Caco-2 (cell line): ENCODE results near the gene ZNF625. TPM values are rescaled to one million over a fixed set of nuclear protein-coding genes. Genes with fewer than 3 reads are reported as not detected.
"Not testable (repeated sequence)": the region's sequence is repeated elsewhere in the genome, so short reads cannot be mapped to it uniquely, and the experiment has no call there.

Source experiments
- BruUV-seq: library from RNA; stranded (reverse); fragments of 400-500 nt; replicated peaks from 2 replicates; lab custom pipeline; 2021; lab: Mats Ljungman, UMichigan
- CTCF ChIA-PET: fragments of 300-600 bp; sonication (Branson Sonifier 250); formaldehyde crosslinking; loops from one replicate; lab custom pipeline; 2022; ENCODE audit warnings: antibody characterized with exemption; lab: Charles Lee
- POLR2A ChIA-PET: fragments of 300-600 bp; sonication (Branson Sonifier 250); formaldehyde crosslinking; loops from one replicate; lab custom pipeline; 2022; ENCODE audit warnings: antibody characterized with exemption; lab: Charles Lee
- DNase-seq, 2 experiments: peaks; one replicate each; pipeline versions ENCODE4 v3.0.0 to v3.0.0-alpha.2; 2020 to 2022
- H3K27me3 ChIP-seq: replicated peaks from 2 replicates; pipeline ENCODE4 v1.6.0; 2011; ENCODE audit warnings: low read length; ENCODE audit not compliant: control insufficient read depth, insufficient read depth
- H3K36me3 ChIP-seq: 2 replicates; pipeline ENCODE4 v1.5.1; 2011; ENCODE audit warnings: low read length; ENCODE audit not compliant: control insufficient read depth, insufficient read depth
- H3K4me1 ChIP-seq: fragments of 250-450 bp; sonication (Bioruptor Pico); 2 replicates; pipeline ENCODE4 v1.5.1; 2020; ENCODE audit warnings: mild to moderate bottlenecking
- H3K4me3 ChIP-seq: 2 replicates; pipeline ENCODE4 v1.5.1; 2011; ENCODE audit warnings: low read depth, mild to moderate bottlenecking, control low read depth, low read length
- H3K9me3 ChIP-seq: fragments of 250-450 bp; sonication (Bioruptor Pico); 2 replicates; pipeline ENCODE4 v1.5.1; 2020; ENCODE audit warnings: mild to moderate bottlenecking, moderate library complexity
- H3K27ac Mint-ChIP-seq: one replicate; pipeline ENCODE4 v1.8.0; 2022; ENCODE audit warnings: mixed read lengths; ENCODE audit not compliant: unreplicated experiment
- H3K27me3 Mint-ChIP-seq: one replicate; pipeline ENCODE4 v1.8.0; 2022; ENCODE audit warnings: mixed read lengths; ENCODE audit not compliant: insufficient read depth, unreplicated experiment
- H3K36me3 Mint-ChIP-seq: one replicate; pipeline ENCODE4 v1.8.0; 2022; ENCODE audit warnings: mild to moderate bottlenecking, mixed read lengths; ENCODE audit not compliant: insufficient read depth, unreplicated experiment
- H3K4me1 Mint-ChIP-seq: one replicate; pipeline ENCODE4 v1.8.0; 2022; ENCODE audit warnings: low read depth, mixed read lengths; ENCODE audit not compliant: unreplicated experiment
- H3K4me3 Mint-ChIP-seq: one replicate; pipeline ENCODE4 v1.8.0; 2022; ENCODE audit warnings: mild to moderate bottlenecking, moderate library complexity, mixed read lengths; ENCODE audit not compliant: unreplicated experiment
- H3K9me3 Mint-ChIP-seq: one replicate; pipeline ENCODE4 v1.8.0; 2022; ENCODE audit warnings: mixed read lengths; ENCODE audit not compliant: unreplicated experiment
- CTCF ChIP-seq, 2 experiments: fragments of 200-600 bp in 1 of 2; IDR thresholded peaks; 1 replicate in 1 of 2; 2 replicates in 1 of 2; pipeline versions ENCODE4 v1.5.1 to v1.8.0; 2011 to 2022; ENCODE audit warnings: antibody characterized with exemption in 1 of 2, control low read depth in 1 of 2, inconsistent platforms in 1 of 2, low read depth in 1 of 2, low read length in 1 of 2, mild to moderate bottlenecking in 1 of 2, moderate library complexity in 1 of 2; ENCODE audit not compliant: insufficient read depth in 1 of 2, severe bottlenecking in 1 of 2, unreplicated experiment in 1 of 2
- intact Hi-C: fragments of 100-400 bp; cut with micrococcal nuclease; formaldehyde crosslinking; loops from one replicate; pipeline ENCODE4 v1.10.0; 2022; ENCODE audit not compliant: unreplicated experiment
- total RNA-seq: library from RNA; stranded (reverse); gene quantifications from 2 replicates; pipeline ENCODE4 v1.2.3, GENCODE V29; 2022

The ZNF625 gene
- total RNA-seq, 1 experiment from 2014 or later, result not detected

DNA sequence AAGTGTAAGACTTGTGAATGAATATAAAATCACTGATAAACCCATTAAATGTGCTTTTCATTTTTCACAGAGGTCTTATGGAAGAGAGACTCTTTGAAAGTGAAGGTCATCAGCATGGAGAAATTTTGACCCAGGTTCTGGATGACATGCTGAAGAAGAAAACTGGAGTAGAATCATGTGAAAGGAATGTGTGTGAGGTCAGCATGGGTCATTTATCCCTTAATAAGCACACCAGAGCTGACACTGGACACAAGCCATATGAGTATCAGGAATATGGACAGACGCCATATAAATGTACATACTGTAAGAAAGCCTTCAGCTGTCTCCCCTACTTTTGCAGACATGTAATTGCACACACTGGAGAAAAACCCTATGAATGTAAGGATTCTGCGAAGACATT, 45.4 kb downstream of the ZNF625 start:
- Mint-ChIP-seq H3K4me3 (no peak overlapping the region), H3K27me3 (no peaks in the 10 kb centered on the region), H3K36me3 (no peaks in the 10 kb centered on the region), H3K4me1 (no peaks in the 10 kb centered on the region), H3K9me3 (no peaks in the 10 kb centered on the region), H3K27ac (no peak overlapping the region)
- Histone ChIP-seq H3K4me1 (peaks cover 5% of the 10 kb centered on the region; the same call in 1 of the 2 replicates), H3K4me3 (no peak overlapping the region), H3K9me3 (0 out of 2 replicates have a peak, but pooled peaks cover 9% of the 10 kb centered on the region), H3K36me3 (no peaks in the 10 kb centered on the region), H3K27me3 (no peaks in the 10 kb centered on the region)
- no peak for DNase-seq
- no peak for TF ChIP-seq CTCF (IDR thresholded peaks at IDR 0.05; ENCODE audit: insufficient read depth in 1 of 2, low read depth in 1 of 2, low read length in 1 of 2, severe bottlenecking in 1 of 2, unreplicated experiment in 1 of 2)
- CTCF ChIA-PET, result no interaction called here
- POLR2A ChIA-PET, result no interaction called here
- intact Hi-C loops, result no loop called here
- BruUV-seq, result no TSS peak

DNA sequence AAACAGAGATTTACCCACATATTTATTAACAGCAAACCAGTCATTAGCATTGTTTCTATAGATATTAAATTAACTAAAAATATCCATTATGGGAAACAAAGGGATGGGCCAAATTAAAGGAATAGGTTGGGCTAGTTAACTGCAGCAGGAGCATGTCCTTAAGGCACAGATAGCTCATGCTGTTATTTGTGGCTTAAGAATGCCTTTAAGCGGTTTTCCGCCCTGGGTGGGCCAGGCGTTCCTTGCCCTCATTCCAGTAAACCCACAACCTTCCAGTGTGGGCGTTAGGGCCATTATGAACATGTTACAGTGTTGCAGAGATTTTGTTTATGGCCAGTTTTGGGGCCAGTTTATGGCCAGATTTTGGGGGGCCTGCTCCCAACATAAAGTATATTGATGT, 52.6 kb downstream of the ZNF625 start:
- H3K27ac Mint-ChIP-seq, H3K36me3 Mint-ChIP-seq, CTCF ChIA-PET, H3K4me3 ChIP-seq, DNase-seq, H3K4me1 ChIP-seq, H3K4me3 Mint-ChIP-seq, H3K27me3 Mint-ChIP-seq, H3K9me3 ChIP-seq, H3K36me3 ChIP-seq, intact Hi-C loops, H3K27me3 ChIP-seq, POLR2A ChIA-PET, H3K4me1 Mint-ChIP-seq, BruUV-seq: not testable (repeated sequence)
- H3K9me3 Mint-ChIP-seq, result peaks cover 13% of the 10 kb centered on the region

DNA sequence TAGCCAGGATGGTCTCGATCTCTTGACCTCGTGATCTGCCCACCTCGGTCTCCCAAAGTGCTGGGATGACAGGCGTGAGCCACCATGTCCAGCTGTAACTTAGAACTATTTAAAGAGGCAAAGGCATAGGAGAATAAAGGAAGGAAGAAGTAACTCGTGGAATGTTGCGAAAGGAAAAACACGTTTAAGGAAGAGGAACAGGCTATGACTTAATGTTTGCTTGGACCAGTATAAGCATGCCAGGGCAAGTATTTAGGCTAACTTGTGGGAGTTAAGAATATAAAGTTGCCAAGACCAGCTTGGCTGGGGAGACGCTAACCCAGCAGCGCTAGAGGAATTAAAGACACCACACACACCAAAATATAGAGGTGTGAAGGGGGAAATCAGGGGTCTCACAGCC, 58.5 kb downstream of the ZNF625 start:
- H3K4me3 ChIP-seq, result no peak overlapping the region
- H3K27me3 Mint-ChIP-seq, result no peaks in the 10 kb centered on the region
- H3K27ac Mint-ChIP-seq, result no peak overlapping the region
- DNase-seq, result no peak
- intact Hi-C loops, result no loop called here
- ChIA-PET CTCF (no interaction called here), POLR2A (no interaction called here)
- H3K36me3 Mint-ChIP-seq, result peaks cover 4% of the 10 kb centered on the region
- no TSS peak for BruUV-seq
- H3K9me3 ChIP-seq, result no peaks in the 10 kb centered on the region
- H3K36me3 ChIP-seq, result no peaks in the 10 kb centered on the region
- no peak overlapping the region for H3K4me3 Mint-ChIP-seq
- no peaks in the 10 kb centered on the region for H3K4me1 ChIP-seq
- H3K27me3 ChIP-seq, result no peaks in the 10 kb centered on the region
- TF ChIP-seq CTCF (IDR thresholded peaks at IDR 0.05; ENCODE audit: insufficient read depth in 1 of 2, low read depth in 1 of 2, low read length in 1 of 2, severe bottlenecking in 1 of 2, unreplicated experiment in 1 of 2), result no peak
- no peaks in the 10 kb centered on the region for H3K4me1 Mint-ChIP-seq
- H3K9me3 Mint-ChIP-seq, result peaks cover 35% of the 10 kb centered on the region
